Mononuclear cell (primary cell): ENCODE measurements around the gene ESCO1. TPM values are rescaled to one million over a fixed set of nuclear protein-coding genes. Genes with fewer than 3 reads are reported as not detected.

ENCODE experiments used
- H3K27me3 ChIP-seq: 2 replicates; pipeline ENCODE4 v1.6.0; 2011; ENCODE audit warnings: low read length, control low read depth; ENCODE audit not compliant: insufficient read depth
- H3K4me1 ChIP-seq: 2 replicates; pipeline ENCODE4 v1.5.1; 2011; ENCODE audit warnings: mild to moderate bottlenecking, low read length, control low read depth; ENCODE audit not compliant: insufficient read depth
- H3K4me3 ChIP-seq: 2 replicates; pipeline ENCODE4 v1.5.1; 2011; ENCODE audit warnings: mild to moderate bottlenecking, low read length, moderate library complexity
- H3K9me3 ChIP-seq: 2 replicates; pipeline ENCODE4 v1.5.1; 2011; ENCODE audit warnings: low read depth, mild to moderate bottlenecking, control low read depth, low read length
- total RNA-seq: library from RNA; depleted of rRNA; stranded (reverse); fragments of >200 nt; gene quantifications from one replicate; pipeline ENCODE4 v1.2.3, GENCODE V29; 2012

Gene ESCO1
- total RNA-seq, 1 donor: 38.0 TPM

DNA sequence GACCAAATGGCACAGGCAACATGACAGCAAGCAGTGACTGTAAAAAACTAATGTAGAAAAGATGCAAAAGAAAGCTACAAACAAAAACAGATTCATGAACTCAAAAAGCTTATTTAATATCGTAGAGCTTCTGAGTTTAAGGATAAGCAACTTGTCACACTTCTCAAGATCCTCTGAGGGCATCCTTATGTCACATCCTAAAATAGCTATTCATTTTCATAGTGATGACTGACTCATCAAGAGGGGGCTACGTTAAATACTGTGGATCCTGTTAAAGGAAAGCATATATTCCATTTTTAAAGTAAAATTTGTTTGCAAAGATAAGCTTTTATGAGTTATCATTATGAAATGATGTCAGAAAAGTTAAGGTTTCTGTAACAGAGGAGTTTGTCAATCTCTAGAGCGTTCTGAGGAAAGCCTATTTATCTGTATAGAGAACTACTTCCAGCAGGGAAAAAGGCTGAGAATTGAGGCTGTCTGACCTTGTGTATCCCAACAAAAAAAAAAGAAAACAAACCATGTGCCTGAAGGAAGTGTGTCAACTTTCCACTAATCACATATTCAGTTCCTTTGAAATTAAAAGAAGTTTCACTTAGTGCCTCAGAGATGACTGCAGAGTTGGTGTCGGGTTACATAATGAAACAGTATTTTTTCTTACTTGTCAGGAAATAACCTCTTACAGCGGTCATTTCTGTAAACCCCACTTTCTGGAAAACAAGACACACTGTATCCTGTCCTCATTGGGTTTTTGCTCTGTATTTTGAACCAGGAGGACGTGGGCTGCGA is 115.5 kb downstream of the ESCO1 start:
- H3K4me3 ChIP-seq: no peak overlapping the region
- no peaks in the 10 kb centered on the region for H3K27me3 ChIP-seq
- H3K4me1 ChIP-seq: no peaks in the 10 kb centered on the region
- H3K9me3 ChIP-seq: no peaks in the 10 kb centered on the region

DNA sequence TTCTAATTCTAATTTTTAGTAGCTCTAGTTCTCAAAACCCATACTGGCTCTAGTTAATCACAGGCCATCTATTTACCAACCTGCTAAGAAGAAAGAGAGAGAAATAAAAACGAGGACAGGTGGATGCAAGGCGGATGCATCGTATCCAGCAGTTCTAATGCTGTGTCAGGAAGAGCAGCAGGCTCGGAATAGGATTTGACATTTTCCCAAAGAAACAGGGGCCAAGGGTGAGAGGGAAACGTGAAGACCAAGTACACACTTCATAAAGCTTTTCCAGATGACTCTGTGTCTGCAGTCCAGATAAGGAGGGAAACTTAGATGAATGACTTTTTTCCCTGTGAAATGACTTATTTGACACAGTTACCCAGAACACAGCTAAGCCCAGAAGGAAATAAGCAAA is 117.5 kb downstream of the ESCO1 start:
- no peaks in the 10 kb centered on the region for H3K4me1 ChIP-seq
- no peaks in the 10 kb centered on the region for H3K27me3 ChIP-seq
- H3K9me3 ChIP-seq: no peaks in the 10 kb centered on the region
- no peak overlapping the region for H3K4me3 ChIP-seq

DNA sequence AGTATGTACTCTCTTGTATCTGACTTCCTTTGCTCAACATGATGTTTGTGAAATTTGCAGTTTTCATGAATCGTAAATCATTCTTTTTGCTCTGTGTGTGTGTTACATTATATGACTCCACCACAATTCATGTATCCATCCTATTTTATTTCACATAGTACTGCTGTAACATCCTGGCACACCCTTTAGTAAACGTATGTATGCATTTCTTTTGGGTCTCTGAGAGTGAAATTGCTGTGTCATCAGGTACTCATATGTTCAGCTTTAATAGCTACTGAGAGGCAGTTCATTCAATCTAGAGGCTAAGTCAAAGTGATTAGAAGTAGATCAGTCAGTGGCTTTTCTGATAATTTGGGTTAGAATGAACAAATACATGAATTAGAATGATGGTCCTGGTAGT is 118.8 kb downstream of the ESCO1 start:
- H3K27me3 ChIP-seq: no peaks in the 10 kb centered on the region
- no peak overlapping the region for H3K4me3 ChIP-seq
- no peaks in the 10 kb centered on the region for H3K4me1 ChIP-seq
- no peaks in the 10 kb centered on the region for H3K9me3 ChIP-seq

DNA sequence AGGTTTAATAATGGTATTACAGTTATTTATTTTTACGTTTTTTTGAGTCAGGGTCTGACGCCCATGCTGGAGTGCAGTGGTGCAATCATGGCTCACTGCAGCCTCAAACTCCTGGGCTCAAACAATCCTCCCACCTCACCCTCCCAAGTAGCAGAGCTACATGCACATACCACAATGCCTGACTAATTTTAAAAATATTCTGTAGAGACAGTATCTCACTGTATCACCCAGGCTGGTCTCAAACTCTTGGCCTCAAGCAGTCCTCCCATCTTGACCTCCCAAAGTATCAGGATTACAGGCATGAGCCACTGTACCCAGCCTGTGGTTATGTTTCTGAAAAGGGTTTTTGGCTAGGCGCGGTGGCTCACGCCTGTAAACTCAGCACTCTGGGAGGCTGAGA is 120.8 kb downstream of the ESCO1 start:
- Histone ChIP-seq H3K9me3 (no peaks in the 10 kb centered on the region), H3K4me1 (no peaks in the 10 kb centered on the region), H3K27me3 (no peaks in the 10 kb centered on the region), H3K4me3 (no peak overlapping the region)

Other genes starting within 250 kb of the ESCO1 start
- gene SNRPD1, start 11.6 kb upstream of the ESCO1 start, total RNA-seq: 7.1 TPM
- gene ABHD3, start 104.1 kb upstream of the ESCO1 start, total RNA-seq: 27.3 TPM
- 24.3 TPM for gene MIB1, start 140.1 kb upstream of the ESCO1 start, total RNA-seq